Pancreas (tissue), 10 donors: ENCODE measurements around the gene EXOC4. TPM values are rescaled to one million over a fixed set of nuclear protein-coding genes. Genes with fewer than 3 reads are reported as not detected.
"Not testable (repeated sequence)": the region's sequence is repeated elsewhere in the genome, so short reads cannot be mapped to it uniquely, and the experiment has no call there.

Experiments used
- ATAC-seq, 4 donors: fragments of 200-7000 bp; cut with Tn5 transposase; one replicate each; pipeline versions ENCODE4 v1.8.0 to v1.9.1; 2020; ENCODE audit warnings: mild to moderate bottlenecking in 4 of 4, moderate library complexity in 4 of 4
- DNase-seq, 6 donors: peaks; one replicate each; pipeline ENCODE4 v3.0.0-alpha.2; 2020
- FAIRE-seq: peaks from 2 replicates; lab custom pipeline; 2012; peaks lifted over from hg19 to GRCh38; lab: Jason Lieb, UNC
- H3K27ac ChIP-seq, 4 donors: fragments of 200-600 bp; sonication (generic); 1 replicate in 3 of 4; 2 replicates in 1 of 4; pipeline versions ENCODE4 v1.5.0 to v1.8.0; 2020
- H3K27me3 ChIP-seq, 4 donors: fragments of 200-600 bp; one replicate each; pipeline ENCODE4 v1.8.0; 2021
- H3K36me3 ChIP-seq, 3 donors: fragments of 200-600 bp; sonication (generic) in 1 of 3; one replicate each; pipeline versions ENCODE4 v1.5.0 to v1.8.0; 2020 to 2021
- H3K4me1 ChIP-seq, 3 donors: fragments of 200-600 bp; one replicate each; pipeline ENCODE4 v1.8.0; 2021
- H3K4me3 ChIP-seq, 4 donors: fragments of 200-600 bp; sonication (generic) in 2 of 4; one replicate each; pipeline versions ENCODE4 v1.5.0 to v1.8.0; 2020 to 2021
- H3K9me3 ChIP-seq, 4 donors: fragments of 200-600 bp; one replicate each; pipeline ENCODE4 v1.8.0; 2021
- CTCF ChIP-seq, 4 donors: fragments of 200-600 bp; sonication (generic) in 3 of 4; IDR thresholded peaks; one replicate each; pipeline versions ENCODE4 v1.5.0 to v1.8.0; 2021; ENCODE audit warnings: antibody characterized with exemption in 4 of 4
- WGBS, 2 donors: extraction: QIAGEN DNeasy Blood & Tissue Kit; methylation state at CpG; one replicate each; pipeline ENCODE4 v1.1.7; 2013; 5-methylcytosine and 5-hydroxymethylcytosine counted together
- intact Hi-C, 3 donors: fragments of 100-400 bp; cut with DNase I; formaldehyde crosslinking; loops; one replicate each; pipeline versions ENCODE4 v1.11.1 to v1.14.2; 2022
- polyA plus RNA-seq, 2 donors: library from polyadenylated mRNA; stranded (reverse); fragments of 200-250 nt; gene quantifications; one replicate each; pipeline ENCODE4 v1.2.3, GENCODE V29; 2013
- total RNA-seq, 6 donors: library from RNA; stranded (reverse); fragmentation: NEBNext Ultra II Directional in 4 of 6; extraction: Animal tissue kit (Norgen Biotek cat#: 25700) in 4 of 6; gene quantifications; one replicate each; pipeline versions ENCODE4 v1.2.1 to v1.2.4, GENCODE V29; 2021 to 2023
- donor health status: healthy with polysubstance abuse.
- donor health status: DM: no; HTN: no; CAD: no; lungs with moderate emphysema.
- donor health status: DM: no; HTN: no; CAD: no.
- donor health status: control.
- donor health status: control.
- donor health status: Bipolar disorder and iron deficiency.
- donor health status: DM: yes; HTN: yes; CAD: no.
- donor health status: DM: no; HTN: no; CAD: no.
- donor health status: DM: no; HTN: no; CAD: no.
- donor health status: DM: yes; HTN: yes; CAD: no.

EXOC4 gene
- total and polyA plus RNA-seq, 8 donors, result 13.4 to 81.2 (median 53.8) TPM

GRCh38 chr7:133319842-133320241 lies 67.0 kb downstream of the EXOC4 start:
- Histone ChIP-seq H3K9me3 (no peaks in the 10 kb centered on the region), H3K4me1 (peaks cover 0 to 4% (median 0%) of the 10 kb centered on the region in 3 donors), H3K4me3 (no peak overlapping the region), H3K27me3 (no peaks in the 10 kb centered on the region), H3K27ac (no peak overlapping the region), H3K36me3 (peaks cover 0 to 4% (median 4%) of the 10 kb centered on the region in 3 donors)
- WGBS, 2 donors, result 94 to 97% methylated on average over 2 of the region's 2 CpGs
- no peak for DNase-seq
- no peak for FAIRE-seq
- ATAC-seq, result no peak
- TF ChIP-seq CTCF (IDR thresholded peaks at IDR 0.05), result no peak
- intact Hi-C loops, result no loop called here

GRCh38 chr7:133320891-133321290 lies 68.0 kb downstream of the EXOC4 start:
- Histone ChIP-seq H3K27ac (no peak overlapping the region), H3K4me1 (peaks cover 0 to 4% (median 0%) of the 10 kb centered on the region in 3 donors), H3K9me3 (no peaks in the 10 kb centered on the region), H3K4me3 (no peak overlapping the region), H3K27me3 (no peaks in the 10 kb centered on the region), H3K36me3 (peaks cover 0 to 4% (median 4%) of the 10 kb centered on the region in 3 donors)
- no peak for TF ChIP-seq CTCF (IDR thresholded peaks at IDR 0.05)
- WGBS, 2 donors, result 95 to 96% methylated on average over 2 of the region's 2 CpGs
- ATAC-seq (no peak), DNase-seq (no peak), FAIRE-seq (no peak)
- intact Hi-C loops, result no loop called here

- DNase-seq, FAIRE-seq, H3K4me3 ChIP-seq, H3K27me3 ChIP-seq, H3K9me3 ChIP-seq, intact Hi-C loops, H3K27ac ChIP-seq, ATAC-seq, H3K4me1 ChIP-seq, H3K36me3 ChIP-seq: not testable (repeated sequence)
- 94 to 95% methylated on average over 4 of the region's 4 CpGs for WGBS, 2 donors
Measured at GRCh38 chr7:133321366-133321765, 68.5 kb downstream of the EXOC4 start.

DNA sequence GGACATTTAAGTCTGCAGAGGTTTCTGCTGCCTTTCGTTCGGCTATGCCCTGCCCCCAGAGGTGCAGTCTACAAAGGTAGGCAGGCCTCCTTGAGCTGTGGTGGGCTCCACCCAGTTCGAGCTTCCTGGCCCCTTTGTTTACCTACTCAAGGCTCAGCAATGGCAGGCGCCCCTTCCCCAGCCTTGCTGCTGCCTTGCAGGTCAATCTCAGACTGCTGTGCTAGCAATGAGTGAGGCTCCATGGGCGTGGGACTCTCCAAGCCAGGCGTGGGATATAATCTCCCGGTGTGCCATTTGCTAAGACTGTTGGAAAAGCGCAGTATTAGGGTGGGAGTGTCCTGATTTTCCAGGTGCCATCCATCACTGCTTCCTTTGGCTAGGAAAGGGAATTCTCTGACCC lies 73.9 kb downstream of the EXOC4 start:
- FAIRE-seq, H3K9me3 ChIP-seq, ATAC-seq, H3K4me1 ChIP-seq, H3K27ac ChIP-seq, H3K27me3 ChIP-seq, H3K36me3 ChIP-seq, intact Hi-C loops, H3K4me3 ChIP-seq: not testable (repeated sequence)
- 98% methylated on average over 8 of the region's 8 CpGs for WGBS, 2 donors
- peak in 1 of 6 donors; percentile 34 for DNase-seq

DNA sequence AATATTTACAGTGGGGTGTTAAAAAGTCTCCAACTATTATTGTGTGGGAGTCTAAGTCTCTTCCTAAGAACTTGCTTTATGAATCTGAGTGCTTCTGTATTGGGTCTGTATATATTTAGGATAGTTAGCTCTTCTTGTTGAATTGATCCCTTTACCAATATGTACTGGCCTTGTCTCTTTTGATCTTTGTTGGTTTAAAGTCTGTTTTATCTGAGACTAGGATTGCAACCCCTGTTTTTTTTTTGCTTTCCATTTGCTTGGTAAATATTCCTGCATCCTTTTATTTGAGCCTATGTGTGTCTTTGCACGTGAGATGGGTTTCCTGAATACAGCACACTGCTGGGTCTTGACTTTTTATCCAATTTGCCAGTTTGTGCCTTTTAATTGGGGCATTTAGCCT lies 75.1 kb downstream of the EXOC4 start:
- H3K36me3 ChIP-seq, ATAC-seq, FAIRE-seq: not testable (repeated sequence)

DNA sequence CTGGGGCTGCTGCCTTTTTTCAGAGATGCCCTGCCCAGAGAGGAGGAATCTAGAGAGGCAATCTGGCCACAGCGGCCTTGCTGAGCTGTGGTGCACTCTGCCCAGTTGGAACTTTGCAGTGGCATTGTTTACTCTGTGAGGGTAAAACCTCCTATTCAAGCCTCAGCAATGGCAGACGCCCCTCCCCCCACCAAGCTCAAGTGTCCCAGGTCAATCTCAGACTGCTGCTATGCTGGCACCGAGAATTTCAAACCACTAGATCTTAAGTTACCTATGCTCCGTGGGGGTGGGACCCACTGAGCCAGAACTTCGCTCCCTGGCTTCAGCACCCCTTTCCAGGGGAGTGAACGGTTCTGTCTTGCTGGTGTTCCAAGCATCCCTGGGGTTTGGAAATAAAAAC lies 77.2 kb downstream of the EXOC4 start:
- no peaks in the 10 kb centered on the region for H3K9me3 ChIP-seq
- FAIRE-seq, result no peak
- H3K27ac ChIP-seq, result no peak overlapping the region
- WGBS, 2 donors, result 82 to 87% methylated on average over 6 of the region's 6 CpGs
- intact Hi-C loops, result no loop called here
- no peak for ATAC-seq
- H3K27me3 ChIP-seq, result no peaks in the 10 kb centered on the region
- TF ChIP-seq CTCF (IDR thresholded peaks at IDR 0.05), result no peak
- no peak overlapping the region for H3K4me3 ChIP-seq
- H3K36me3 ChIP-seq, result no peaks in the 10 kb centered on the region
- no peaks in the 10 kb centered on the region for H3K4me1 ChIP-seq
- DNase-seq, result no peak

More for the DNA sequence above, 75.1 kb downstream of the EXOC4 start:
- H3K4me3 ChIP-seq, intact Hi-C loops, H3K9me3 ChIP-seq, H3K27me3 ChIP-seq, DNase-seq, H3K27ac ChIP-seq, H3K4me1 ChIP-seq: not testable (repeated sequence)
- 36 to 49% methylated on average over 1 of the region's 1 CpG for WGBS, 2 donors
